IPS-15b (cell line): Measurements from ENCODE around the gene AUTS2.

ENCODE experiments used
- H3K27me3 ChIP-seq: one replicate; pipeline ENCODE4 v1.6.1; 2013; ENCODE audit warnings: low read length; ENCODE audit not compliant: control insufficient read depth, insufficient read depth
- H3K36me3 ChIP-seq: one replicate; pipeline ENCODE4 v1.6.1; 2013; ENCODE audit warnings: low read length; ENCODE audit not compliant: control insufficient read depth, insufficient read depth
- H3K4me1 ChIP-seq: one replicate; pipeline ENCODE4 v1.6.1; 2013; ENCODE audit warnings: mild to moderate bottlenecking, low read length; ENCODE audit not compliant: control insufficient read depth, insufficient read depth
- H3K4me3 ChIP-seq: one replicate; pipeline ENCODE4 v1.5.1; 2013; ENCODE audit warnings: low read depth, low read length
- H3K9ac ChIP-seq: one replicate; pipeline ENCODE4 v1.6.1; 2013; ENCODE audit warnings: low read depth, mild to moderate bottlenecking, low read length
- H3K9me3 ChIP-seq: one replicate; pipeline ENCODE4 v1.6.1; 2013; ENCODE audit warnings: mild to moderate bottlenecking, low read length; ENCODE audit not compliant: control insufficient read depth, insufficient read depth

AUTS2 gene

GRCh38 chr7:69598081-69598486 lies at the start of gene AUTS2:
AUTS2 (plus strand) TSS chr7:69598475; CDS start chr7:69599654, 1,179 bp downstream.
- Histone ChIP-seq H3K36me3 (no peaks in the 10 kb centered on the region), H3K4me1 (peaks cover 2% of the 10 kb centered on the region), H3K9me3 (no peaks in the 10 kb centered on the region), H3K4me3 (peak within 1 kb of the TSS; percentile 69), H3K27me3 (peaks cover 69% of the 10 kb centered on the region), H3K9ac (no peak within 1 kb of the TSS)

- Histone ChIP-seq H3K36me3 (no peaks in the 10 kb centered on the region), H3K4me1 (no peaks in the 10 kb centered on the region), H3K9me3 (no peaks in the 10 kb centered on the region), H3K9ac (no peak overlapping the region), H3K4me3 (no peak overlapping the region), H3K27me3 (no peaks in the 10 kb centered on the region)
Measured at GRCh38 chr7:69550991-69551390, 47.3 kb upstream of the AUTS2 start.

- no peaks in the 10 kb centered on the region for H3K9me3 ChIP-seq
- H3K4me3 ChIP-seq: no peak overlapping the region
- no peaks in the 10 kb centered on the region for H3K36me3 ChIP-seq
- no peak overlapping the region for H3K9ac ChIP-seq
- H3K27me3 ChIP-seq: no peaks in the 10 kb centered on the region
- H3K4me1 ChIP-seq: no peaks in the 10 kb centered on the region
Measured at GRCh38 chr7:69553190-69553589, 45.1 kb upstream of the AUTS2 start.

- H3K9ac ChIP-seq: no peak overlapping the region
- peaks cover 3% of the 10 kb centered on the region for H3K4me1 ChIP-seq
- no peaks in the 10 kb centered on the region for H3K27me3 ChIP-seq
- H3K4me3 ChIP-seq: no peak overlapping the region
- H3K36me3 ChIP-seq: no peaks in the 10 kb centered on the region
- H3K9me3 ChIP-seq: no peaks in the 10 kb centered on the region
Measured at GRCh38 chr7:69561266-69561960, 36.9 kb upstream of the AUTS2 start.

- peaks cover 3% of the 10 kb centered on the region for H3K4me1 ChIP-seq
- no peaks in the 10 kb centered on the region for H3K36me3 ChIP-seq
- H3K9ac ChIP-seq: no peak overlapping the region
- H3K4me3 ChIP-seq: no peak overlapping the region
- H3K9me3 ChIP-seq: no peaks in the 10 kb centered on the region
- H3K27me3 ChIP-seq: no peaks in the 10 kb centered on the region
Measured at GRCh38 chr7:69564454-69565417, 33.5 kb upstream of the AUTS2 start.

GRCh38 chr7:69567800-69568199 lies 30.5 kb upstream of the AUTS2 start:
- H3K4me1 ChIP-seq: no peaks in the 10 kb centered on the region
- no peak overlapping the region for H3K4me3 ChIP-seq

GRCh38 chr7:69568266-69568665 lies 30.0 kb upstream of the AUTS2 start:
- Histone ChIP-seq H3K4me3 (no peak overlapping the region), H3K27me3 (no peaks in the 10 kb centered on the region), H3K9ac (no peak overlapping the region), H3K9me3 (no peaks in the 10 kb centered on the region), H3K4me1 (no peaks in the 10 kb centered on the region), H3K36me3 (no peaks in the 10 kb centered on the region)

More at GRCh38 chr7:69567800-69568199, 30.5 kb upstream of the AUTS2 start:
- H3K36me3 ChIP-seq: no peaks in the 10 kb centered on the region
- no peaks in the 10 kb centered on the region for H3K9me3 ChIP-seq
- H3K27me3 ChIP-seq: no peaks in the 10 kb centered on the region
- H3K9ac ChIP-seq: no peak overlapping the region

- no peaks in the 10 kb centered on the region for H3K27me3 ChIP-seq
- H3K9ac ChIP-seq: no peak overlapping the region
- H3K4me3 ChIP-seq: no peak overlapping the region
- H3K4me1 ChIP-seq: no peaks in the 10 kb centered on the region
- H3K9me3 ChIP-seq: no peaks in the 10 kb centered on the region
- no peaks in the 10 kb centered on the region for H3K36me3 ChIP-seq
Measured at GRCh38 chr7:69575651-69576050, 22.6 kb upstream of the AUTS2 start.

- no peaks in the 10 kb centered on the region for H3K9me3 ChIP-seq
- no peaks in the 10 kb centered on the region for H3K4me1 ChIP-seq
- no peaks in the 10 kb centered on the region for H3K36me3 ChIP-seq
- H3K27me3 ChIP-seq: no peaks in the 10 kb centered on the region
- H3K4me3 ChIP-seq: no peak overlapping the region
- no peak overlapping the region for H3K9ac ChIP-seq
Measured at GRCh38 chr7:69577221-69577620, 21.1 kb upstream of the AUTS2 start.

GRCh38 chr7:69585169-69585568 lies 13.1 kb upstream of the AUTS2 start:
- H3K9me3 ChIP-seq: no peaks in the 10 kb centered on the region
- H3K4me1 ChIP-seq: no peaks in the 10 kb centered on the region
- H3K4me3 ChIP-seq: no peak overlapping the region
- no peaks in the 10 kb centered on the region for H3K27me3 ChIP-seq
- H3K36me3 ChIP-seq: no peaks in the 10 kb centered on the region
- no peak overlapping the region for H3K9ac ChIP-seq

GRCh38 chr7:69586321-69586720 lies 12.0 kb upstream of the AUTS2 start:
- H3K4me3 ChIP-seq: no peak overlapping the region
- H3K36me3 ChIP-seq: no peaks in the 10 kb centered on the region
- H3K9ac ChIP-seq: no peak overlapping the region
- H3K4me1 ChIP-seq: no peaks in the 10 kb centered on the region
- H3K9me3 ChIP-seq: no peaks in the 10 kb centered on the region
- H3K27me3 ChIP-seq: peaks cover 3% of the 10 kb centered on the region

- Histone ChIP-seq H3K4me1 (no peaks in the 10 kb centered on the region), H3K9me3 (no peaks in the 10 kb centered on the region), H3K4me3 (no peak overlapping the region), H3K27me3 (peaks cover 17% of the 10 kb centered on the region), H3K9ac (no peak overlapping the region), H3K36me3 (no peaks in the 10 kb centered on the region)
Measured at GRCh38 chr7:69588773-69589172, 9.5 kb upstream of the AUTS2 start.
